H9 (cell line): ENCODE measurements around the gene ZER1. TPM values are rescaled to one million over a fixed set of nuclear protein-coding genes. Genes with fewer than 3 reads are reported as not detected.

ENCODE experiments used
- DNase-seq: peaks from one replicate; pipeline ENCODE4 v3.0.0-alpha.2; 2017
- H2AFZ ChIP-seq: one replicate; pipeline ENCODE4 v1.6.1; 2013; ENCODE audit warnings: mild to moderate bottlenecking, low read length, control low read depth, moderate library complexity
- H2AK5ac ChIP-seq: 2 replicates; pipeline ENCODE4 v1.6.1; 2013; ENCODE audit warnings: low read length, control low read depth, mixed read lengths; ENCODE audit not compliant: insufficient read length
- H2BK120ac ChIP-seq: one replicate; pipeline ENCODE4 v1.6.1; 2013; ENCODE audit warnings: low read depth, mild to moderate bottlenecking, low read length, control low read depth, inconsistent platforms; ENCODE audit not compliant: poor library complexity, severe bottlenecking
- H2BK12ac ChIP-seq: 2 replicates; pipeline ENCODE4 v1.6.1; 2013; ENCODE audit warnings: low read length, control low read depth, mixed read lengths, low read depth; ENCODE audit not compliant: insufficient read length
- H2BK15ac ChIP-seq: 2 replicates; pipeline ENCODE4 v1.6.1; 2013; ENCODE audit warnings: low read depth, low read length, control low read depth
- H2BK20ac ChIP-seq: one replicate; pipeline ENCODE4 v1.6.1; 2013; ENCODE audit warnings: low read depth, mild to moderate bottlenecking, low read length, control low read depth, inconsistent platforms; ENCODE audit not compliant: poor library complexity, severe bottlenecking
- H2BK5ac ChIP-seq: 2 replicates; pipeline ENCODE4 v1.6.1; 2013; ENCODE audit warnings: low read length, control low read depth, mixed read lengths; ENCODE audit not compliant: insufficient read length
- H3K14ac ChIP-seq: 2 replicates; pipeline ENCODE4 v1.6.1; 2013; ENCODE audit warnings: low read length, control low read depth; ENCODE audit not compliant: insufficient read depth
- H3K18ac ChIP-seq: 2 replicates; pipeline ENCODE4 v1.6.1; 2013; ENCODE audit warnings: low read depth, mild to moderate bottlenecking, mixed read lengths, low read length, control low read depth; ENCODE audit not compliant: insufficient read length
- H3K23ac ChIP-seq: 2 replicates; pipeline ENCODE4 v1.6.1; 2013; ENCODE audit warnings: low read length, control low read depth, mixed read lengths, low read depth; ENCODE audit not compliant: insufficient read length
- H3K23me2 ChIP-seq: 2 replicates; pipeline ENCODE4 v1.6.1; 2013; ENCODE audit warnings: low read depth, mild to moderate bottlenecking, mixed read lengths, low read length, control low read depth; ENCODE audit not compliant: insufficient read length, poor library complexity, severe bottlenecking
- H3K27ac ChIP-seq: 2 replicates; pipeline ENCODE4 v1.5.1; 2013; ENCODE audit warnings: low read length, control low read depth, mixed read lengths, low read depth; ENCODE audit not compliant: insufficient read length
- H3K27me3 ChIP-seq: 2 replicates; pipeline ENCODE4 v1.6.1; 2013; ENCODE audit warnings: low read length, control low read depth, inconsistent platforms; ENCODE audit not compliant: insufficient read depth
- H3K4ac ChIP-seq: 2 replicates; pipeline ENCODE4 v1.6.1; 2013; ENCODE audit warnings: low read depth, mild to moderate bottlenecking, control low read depth, inconsistent platforms, low read length, moderate library complexity
- H3K4me1 ChIP-seq: 2 replicates; pipeline ENCODE4 v1.6.1; 2013; ENCODE audit warnings: low read length, control low read depth, inconsistent platforms; ENCODE audit not compliant: insufficient read depth
- H3K4me2 ChIP-seq: 2 replicates; pipeline ENCODE4 v1.6.1; 2013; ENCODE audit warnings: low read length, control low read depth, mixed read lengths; ENCODE audit not compliant: insufficient read length, insufficient read depth
- H3K56ac ChIP-seq: 2 replicates; pipeline ENCODE4 v1.6.1; 2013; ENCODE audit warnings: low read depth, mild to moderate bottlenecking, mixed read lengths, low read length, control low read depth; ENCODE audit not compliant: insufficient read length
- H3K79me1 ChIP-seq: 2 replicates; pipeline ENCODE4 v1.6.1; 2013; ENCODE audit warnings: low read depth, mild to moderate bottlenecking, moderate library complexity, low read length, control low read depth, inconsistent platforms; ENCODE audit not compliant: insufficient read depth, poor library complexity, severe bottlenecking
- H3K79me2 ChIP-seq: 2 replicates; pipeline ENCODE4 v1.6.1; 2013; ENCODE audit warnings: low read length, control low read depth, inconsistent platforms; ENCODE audit not compliant: insufficient read depth
- H3K9ac ChIP-seq: 2 replicates; pipeline ENCODE4 v1.6.1; 2013; ENCODE audit warnings: low read length, control low read depth, mixed read lengths; ENCODE audit not compliant: insufficient read length; ENCODE audit errors: extremely low read depth
- H3K9me3 ChIP-seq: one replicate; pipeline ENCODE4 v1.6.1; 2013; ENCODE audit warnings: low read depth, low read length, inconsistent platforms; ENCODE audit not compliant: control insufficient read depth
- H3T11ph ChIP-seq: one replicate; pipeline ENCODE4 v1.6.1; 2013; ENCODE audit warnings: mild to moderate bottlenecking, low read length, control low read depth, inconsistent platforms
- H4K20me1 ChIP-seq: one replicate; pipeline ENCODE4 v1.6.1; 2013; ENCODE audit not compliant: control insufficient read depth, insufficient read length, insufficient read depth
- H4K5ac ChIP-seq: 2 replicates; pipeline ENCODE4 v1.6.1; 2013; ENCODE audit warnings: low read depth, mild to moderate bottlenecking, mixed read lengths, low read length, control low read depth; ENCODE audit not compliant: insufficient read length
- H4K8ac ChIP-seq: replicated peaks from 2 replicates; pipeline ENCODE4 v1.6.1; 2013; ENCODE audit warnings: low read length, control low read depth, mixed read lengths, low read depth; ENCODE audit not compliant: insufficient read length
- H4K91ac ChIP-seq: 2 replicates; pipeline ENCODE4 v1.6.1; 2013; ENCODE audit warnings: low read depth, mild to moderate bottlenecking, moderate library complexity, mixed read lengths, low read length, control low read depth; ENCODE audit not compliant: insufficient read length
- H3K27ac Mint-ChIP-seq, 3 experiments: 2 replicates in 2 of 3; 3 replicates in 1 of 3; pipeline ENCODE4 v1.8.0; 2020 to 2021; ENCODE audit warnings: mixed read lengths in 3 of 3, mild to moderate bottlenecking in 1 of 3, moderate library complexity in 1 of 3
- H3K27me3 Mint-ChIP-seq: 2 replicates; pipeline ENCODE4 v1.8.0; 2021; ENCODE audit warnings: low read depth, mild to moderate bottlenecking, moderate library complexity, mixed read lengths
- H3K36me3 Mint-ChIP-seq, 3 experiments: 2 replicates in 2 of 3; 3 replicates in 1 of 3; pipeline ENCODE4 v1.8.0; 2020 to 2021; ENCODE audit warnings: low read depth in 3 of 3, mixed read lengths in 3 of 3; ENCODE audit not compliant: insufficient read depth in 1 of 3
- H3K4me1 Mint-ChIP-seq, 2 experiments: 2 replicates each; pipeline ENCODE4 v1.8.0; 2020; ENCODE audit warnings: mixed read lengths in 2 of 2
- H3K4me3 Mint-ChIP-seq, 2 experiments: 2 replicates in 1 of 2; 3 replicates in 1 of 2; pipeline ENCODE4 v1.8.0; 2020 to 2021; ENCODE audit warnings: mild to moderate bottlenecking in 2 of 2, mixed read lengths in 2 of 2, moderate library complexity in 1 of 2
- H3K9me3 Mint-ChIP-seq, 2 experiments: 2 replicates in 1 of 2; 3 replicates in 1 of 2; pipeline ENCODE4 v1.8.0; 2020; ENCODE audit warnings: mild to moderate bottlenecking in 2 of 2, mixed read lengths in 2 of 2, moderate library complexity in 1 of 2
- WGBS: extraction: QIAGEN DNeasy Blood & Tissue Kit; methylation state at CpG from one replicate; pipeline ENCODE4 v1.1.7; 2013; ENCODE audit warnings: missing lambda C conversion rate, low lambda C conversion rate, mixed read lengths; ENCODE audit not compliant: insufficient read length; ENCODE audit errors: extremely low coverage; 5-methylcytosine and 5-hydroxymethylcytosine counted together
- total RNA-seq: library from RNA; stranded (reverse); gene quantifications from 2 replicates; pipeline ENCODE4 v1.2.1, GENCODE V29; 2021
- TF ChIP-seq, protein P1 (sequence below): fragments of 200-600 bp; sonication (generic); conservative IDR thresholded peaks from 3 replicates; pipeline ENCODE4 v1.8.0; 2021; ENCODE audit warnings: antibody characterized with exemption, mild to moderate bottlenecking

Gene ZER1
- total RNA-seq, 1 experiment from 2014 or later: 24.2 TPM

- H3K4ac ChIP-seq: no peak overlapping the region
- no peak overlapping the region for H2BK15ac ChIP-seq
- no peak overlapping the region for H2BK5ac ChIP-seq
- H3K9ac ChIP-seq: no peak overlapping the region
- no peak for DNase-seq
- no peak overlapping the region for H2BK12ac ChIP-seq
- H3K14ac ChIP-seq: no peak overlapping the region; the same call in 1 of the 2 replicates
- H3K27me3 ChIP-seq: no peaks in the 10 kb centered on the region
- H3K23me2 ChIP-seq: no peaks in the 10 kb centered on the region
- no peak overlapping the region for H3K4me2 ChIP-seq
- Mint-ChIP-seq H3K4me1 (peaks cover 14 to 18% of the 10 kb centered on the region in 2 experiments), H3K36me3 (peaks cover 0 to 3% (median 0%) of the 10 kb centered on the region in 3 experiments; a peak in 2 of 7 replicates), H3K27me3 (no peaks in the 10 kb centered on the region), H3K9me3 (no peaks in the 10 kb centered on the region), H3K4me3 (no peak overlapping the region), H3K27ac (peak overlapping the region in 2 of 3 experiments; percentile 34 to 68; a peak in 3 of 7 replicates)
- H2AK5ac ChIP-seq: no peak overlapping the region
- no peak overlapping the region for H3K56ac ChIP-seq
- no CpG with 5 or more reads among the region's 9 CpGs for WGBS
- no peaks in the 10 kb centered on the region for H3K79me2 ChIP-seq
- H2BK20ac ChIP-seq: no peak overlapping the region
- H2AFZ ChIP-seq: no peak overlapping the region
- no peak overlapping the region for H3K23ac ChIP-seq
- TF ChIP-seq, protein P1, sequence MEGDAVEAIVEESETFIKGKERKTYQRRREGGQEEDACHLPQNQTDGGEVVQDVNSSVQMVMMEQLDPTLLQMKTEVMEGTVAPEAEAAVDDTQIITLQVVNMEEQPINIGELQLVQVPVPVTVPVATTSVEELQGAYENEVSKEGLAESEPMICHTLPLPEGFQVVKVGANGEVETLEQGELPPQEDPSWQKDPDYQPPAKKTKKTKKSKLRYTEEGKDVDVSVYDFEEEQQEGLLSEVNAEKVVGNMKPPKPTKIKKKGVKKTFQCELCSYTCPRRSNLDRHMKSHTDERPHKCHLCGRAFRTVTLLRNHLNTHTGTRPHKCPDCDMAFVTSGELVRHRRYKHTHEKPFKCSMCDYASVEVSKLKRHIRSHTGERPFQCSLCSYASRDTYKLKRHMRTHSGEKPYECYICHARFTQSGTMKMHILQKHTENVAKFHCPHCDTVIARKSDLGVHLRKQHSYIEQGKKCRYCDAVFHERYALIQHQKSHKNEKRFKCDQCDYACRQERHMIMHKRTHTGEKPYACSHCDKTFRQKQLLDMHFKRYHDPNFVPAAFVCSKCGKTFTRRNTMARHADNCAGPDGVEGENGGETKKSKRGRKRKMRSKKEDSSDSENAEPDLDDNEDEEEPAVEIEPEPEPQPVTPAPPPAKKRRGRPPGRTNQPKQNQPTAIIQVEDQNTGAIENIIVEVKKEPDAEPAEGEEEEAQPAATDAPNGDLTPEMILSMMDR: no peak
- no peaks in the 10 kb centered on the region for H3K9me3 ChIP-seq
- H4K5ac ChIP-seq: no peak overlapping the region
- H2BK120ac ChIP-seq: no peak overlapping the region
- no peak overlapping the region for H3T11ph ChIP-seq
- no peaks in the 10 kb centered on the region; the same call in 1 of the 2 replicates for H3K4me1 ChIP-seq
- H3K79me1 ChIP-seq: no peaks in the 10 kb centered on the region
- no peak overlapping the region for H3K27ac ChIP-seq
- H4K91ac ChIP-seq: no peak overlapping the region
- H4K20me1 ChIP-seq: no peaks in the 10 kb centered on the region
- no peak overlapping the region for H3K18ac ChIP-seq
- H4K8ac ChIP-seq: no peak overlapping the region
Observed at GRCh38 chr9:128762671-128763449, 8.9 kb downstream of the ZER1 start.
